ENCODE measurements around the gene SUMO3. TPM values are rescaled to one million over a fixed set of nuclear protein-coding genes. Genes with fewer than 3 reads are reported as not detected.

SUMO3 gene
- total RNA-seq, 2 experiments from 2014 or later = 81.5 to 82.6 TPM

GRCh38 chr21:44842721-44843445, 25.0 kb upstream of the SUMO3 start:
- ATAC-seq (ENCODE audit: low read depth) = no peak
- DNase-seq = no peak
- Mint-ChIP-seq H3K27ac (no peak overlapping the region), H3K36me3 (no peaks in the 10 kb centered on the region), H3K27me3 (peaks cover 2% of the 10 kb centered on the region), H3K4me1 (peaks cover 5% of the 10 kb centered on the region), H3K4me3 (no peak overlapping the region), H3K9me3 (no peaks in the 10 kb centered on the region)
- POLR2A ChIA-PET = no interaction called here

- H3K4me1 Mint-ChIP-seq = peaks cover 5% of the 10 kb centered on the region
- no peak for ATAC-seq (ENCODE audit: low read depth)
Measured at GRCh38 chr21:44842087-44842486, 24.2 kb upstream of the SUMO3 start.

GRCh38 chr21:44840771-44841170, 22.9 kb upstream of the SUMO3 start:
- H3K27me3 Mint-ChIP-seq = peaks cover 2% of the 10 kb centered on the region
- POLR2A ChIA-PET = no interaction called here

More at GRCh38 chr21:44842087-44842486, 24.2 kb upstream of the SUMO3 start:
- Mint-ChIP-seq H3K27ac (no peak overlapping the region), H3K9me3 (no peaks in the 10 kb centered on the region), H3K27me3 (peaks cover 2% of the 10 kb centered on the region), H3K36me3 (no peaks in the 10 kb centered on the region), H3K4me3 (no peak overlapping the region)
- POLR2A ChIA-PET = no interaction called here
- no peak for DNase-seq

GRCh38 chr21:44838951-44839350, 21.1 kb upstream of the SUMO3 start:
- Mint-ChIP-seq H3K4me1 (no peaks in the 10 kb centered on the region), H3K36me3 (no peaks in the 10 kb centered on the region), H3K9me3 (no peaks in the 10 kb centered on the region), H3K27ac (no peak overlapping the region), H3K4me3 (no peak overlapping the region), H3K27me3 (no peaks in the 10 kb centered on the region)
- no peak for ATAC-seq (ENCODE audit: low read depth)
- DNase-seq = no peak
- POLR2A ChIA-PET = no interaction called here

More at GRCh38 chr21:44840771-44841170, 22.9 kb upstream of the SUMO3 start:
- Mint-ChIP-seq H3K36me3 (no peaks in the 10 kb centered on the region), H3K4me1 (no peaks in the 10 kb centered on the region), H3K4me3 (no peak overlapping the region), H3K9me3 (no peaks in the 10 kb centered on the region), H3K27ac (no peak overlapping the region)
- DNase-seq (no peak), ATAC-seq (ENCODE audit: low read depth) (no peak)

- Mint-ChIP-seq H3K27me3 (no peaks in the 10 kb centered on the region), H3K4me1 (no peaks in the 10 kb centered on the region), H3K36me3 (no peaks in the 10 kb centered on the region), H3K27ac (no peak overlapping the region), H3K9me3 (no peaks in the 10 kb centered on the region), H3K4me3 (no peak overlapping the region)
- ATAC-seq (ENCODE audit: low read depth) = no peak
- POLR2A ChIA-PET = no interaction called here
- no peak for DNase-seq
Measured at GRCh38 chr21:44838039-44838895, 20.4 kb upstream of the SUMO3 start.

GRCh38 chr21:44837537-44837936, 19.7 kb upstream of the SUMO3 start:
- no peaks in the 10 kb centered on the region for H3K27me3 Mint-ChIP-seq
- ATAC-seq (ENCODE audit: low read depth) = no peak
- H3K9me3 Mint-ChIP-seq = no peaks in the 10 kb centered on the region
- H3K4me1 Mint-ChIP-seq = no peaks in the 10 kb centered on the region
- H3K36me3 Mint-ChIP-seq = no peaks in the 10 kb centered on the region
- POLR2A ChIA-PET = no interaction called here
- DNase-seq = no peak
- H3K27ac Mint-ChIP-seq = no peak overlapping the region
- no peak overlapping the region for H3K4me3 Mint-ChIP-seq

GRCh38 chr21:44836666-44837471, 19.0 kb upstream of the SUMO3 start:
- DNase-seq (no peak), ATAC-seq (ENCODE audit: low read depth) (no peak)
- POLR2A ChIA-PET = no interaction called here
- no peaks in the 10 kb centered on the region for H3K27me3 Mint-ChIP-seq
- no peaks in the 10 kb centered on the region for H3K4me1 Mint-ChIP-seq
- no peak overlapping the region for H3K27ac Mint-ChIP-seq
- no peaks in the 10 kb centered on the region for H3K9me3 Mint-ChIP-seq
- H3K4me3 Mint-ChIP-seq = no peak overlapping the region
- H3K36me3 Mint-ChIP-seq = no peaks in the 10 kb centered on the region

GRCh38 chr21:44836349-44836665, 18.4 kb upstream of the SUMO3 start:
- H3K9me3 Mint-ChIP-seq = no peaks in the 10 kb centered on the region
- no peak overlapping the region for H3K4me3 Mint-ChIP-seq
- DNase-seq (no peak), ATAC-seq (ENCODE audit: low read depth) (no peak)
- H3K36me3 Mint-ChIP-seq = no peaks in the 10 kb centered on the region
- H3K27me3 Mint-ChIP-seq = no peaks in the 10 kb centered on the region
- POLR2A ChIA-PET = no interaction called here
- no peak overlapping the region for H3K27ac Mint-ChIP-seq
- peaks cover 2% of the 10 kb centered on the region for H3K4me1 Mint-ChIP-seq

GRCh38 chr21:44835647-44835973, 17.7 kb upstream of the SUMO3 start:
- H3K27ac Mint-ChIP-seq = no peak overlapping the region
- no peaks in the 10 kb centered on the region for H3K9me3 Mint-ChIP-seq
- H3K36me3 Mint-ChIP-seq = no peaks in the 10 kb centered on the region
- ATAC-seq (ENCODE audit: low read depth) = no peak
- no peak for DNase-seq
- no peak overlapping the region for H3K4me3 Mint-ChIP-seq
- no peaks in the 10 kb centered on the region for H3K27me3 Mint-ChIP-seq
- peaks cover 4% of the 10 kb centered on the region for H3K4me1 Mint-ChIP-seq
- POLR2A ChIA-PET = no interaction called here

GRCh38 chr21:44834951-44835646, 17.2 kb upstream of the SUMO3 start:
- Mint-ChIP-seq H3K27me3 (no peaks in the 10 kb centered on the region), H3K36me3 (no peaks in the 10 kb centered on the region), H3K27ac (no peak overlapping the region), H3K4me1 (peaks cover 4% of the 10 kb centered on the region), H3K4me3 (no peak overlapping the region), H3K9me3 (no peaks in the 10 kb centered on the region)
- DNase-seq = no peak
- no peak for ATAC-seq (ENCODE audit: low read depth)
- POLR2A ChIA-PET = no interaction called here

GRCh38 chr21:44834231-44834950, 16.5 kb upstream of the SUMO3 start:
- DNase-seq (no peak), ATAC-seq (ENCODE audit: low read depth) (no peak)
- peaks cover 6% of the 10 kb centered on the region for H3K4me1 Mint-ChIP-seq
- POLR2A ChIA-PET = no interaction called here
- H3K27ac Mint-ChIP-seq = no peak overlapping the region
- no peaks in the 10 kb centered on the region for H3K27me3 Mint-ChIP-seq
- H3K4me3 Mint-ChIP-seq = no peak overlapping the region
- no peaks in the 10 kb centered on the region for H3K36me3 Mint-ChIP-seq
- no peaks in the 10 kb centered on the region for H3K9me3 Mint-ChIP-seq

- no peaks in the 10 kb centered on the region for H3K9me3 Mint-ChIP-seq
- DNase-seq (no peak), ATAC-seq (ENCODE audit: low read depth) (no peak)
- no peaks in the 10 kb centered on the region for H3K36me3 Mint-ChIP-seq
- POLR2A ChIA-PET = no interaction called here
- H3K27me3 Mint-ChIP-seq = peaks cover under 1% of the 10 kb centered on the region
- H3K27ac Mint-ChIP-seq = no peak overlapping the region
- H3K4me1 Mint-ChIP-seq = peaks cover 6% of the 10 kb centered on the region
- no peak overlapping the region for H3K4me3 Mint-ChIP-seq
Measured at GRCh38 chr21:44833663-44834062, 15.8 kb upstream of the SUMO3 start.

All from activated naive CD8-positive, alpha-beta T cell treated with anti-CD3 and anti-CD28 coated beads, Interleukin-2, amount 10 ng/mL, durations not matched to agents 7 days and 5 days (primary cell).